NCI-H460 (cell line): ENCODE measurements around the gene HACD4. TPM values are rescaled to one million over a fixed set of nuclear protein-coding genes. Genes with fewer than 3 reads are reported as not detected.

Experiments
- DNase-seq: peaks from one replicate; pipeline ENCODE4 v3.0.0-alpha.2; 2016; ENCODE audit warnings: low read depth; ENCODE audit errors: extremely low read depth
- total RNA-seq: library from RNA; depleted of rRNA; stranded (reverse); fragments of >200 nt; shearing (Covaris generic); gene quantifications from 2 replicates; pipeline ENCODE4 v1.2.3, GENCODE V29; 2014

HACD4 gene
- total RNA-seq, 1 experiment from 2014 or later, result not detected

DNA sequence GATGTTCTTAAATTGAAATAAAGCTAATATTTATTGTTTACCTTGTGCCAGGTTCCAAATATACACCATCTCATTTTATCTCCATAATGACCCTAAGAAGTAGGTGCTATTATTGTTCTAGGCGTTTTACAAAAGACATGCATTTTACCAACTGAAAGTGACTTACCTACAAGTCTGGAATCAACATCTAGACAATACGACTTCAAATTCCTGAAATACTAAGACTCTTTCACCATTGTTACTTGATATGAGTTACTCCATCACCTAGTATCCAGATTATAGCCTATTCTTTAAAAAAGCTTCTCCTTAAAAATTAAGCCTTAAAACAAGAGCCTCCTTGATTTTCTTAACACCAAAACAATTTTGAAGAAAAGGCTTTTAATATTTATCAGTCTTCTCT lies 13.3 kb downstream of the HACD4 start:
- no peak for DNase-seq

- no peak for DNase-seq
These were observed 14.5 kb downstream of the HACD4 start for GRCh38 chr9:21016701-21017491.

GRCh38 chr9:21015995-21016394 lies 15.4 kb downstream of the HACD4 start:
- DNase-seq, result no peak

DNA sequence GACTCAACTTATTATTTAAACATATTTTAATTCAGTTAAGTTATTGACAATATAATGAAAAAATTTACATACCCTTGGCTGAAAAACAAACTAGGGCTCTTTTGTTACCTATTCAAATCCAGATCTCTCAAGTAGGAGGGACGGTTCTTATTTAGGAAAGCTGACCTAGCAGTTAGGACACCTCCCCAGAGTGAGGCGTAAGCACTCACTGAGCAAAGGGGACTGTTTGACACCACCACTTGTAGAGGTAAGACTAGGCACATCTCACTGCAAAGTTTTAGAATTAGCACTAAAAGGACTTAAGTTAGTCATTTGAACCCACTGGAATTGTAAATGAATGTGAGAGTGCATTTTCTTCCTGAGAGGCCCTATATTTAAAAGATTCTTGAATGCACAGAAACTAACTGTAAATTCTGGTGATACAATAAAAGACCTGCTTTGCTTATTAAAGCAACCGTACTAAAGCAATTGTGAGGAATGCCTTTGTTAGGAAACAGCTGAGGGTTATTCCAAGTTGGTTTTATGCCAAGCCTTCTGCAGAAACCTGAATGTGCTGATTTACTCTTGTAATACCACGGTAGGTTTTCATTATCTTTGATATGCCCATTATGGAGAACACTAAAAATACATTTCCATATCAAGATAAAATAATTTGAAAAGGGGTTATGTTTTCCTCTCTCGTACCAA lies 16.2 kb downstream of the HACD4 start:
- DNase-seq, result no peak

- no peak for DNase-seq
These were observed 29.4 kb downstream of the HACD4 start for GRCh38 chr9:21002040-21002439.

GRCh38 chr9:21001581-21001980 lies 29.9 kb downstream of the HACD4 start:
- no peak for DNase-seq

- no peak for DNase-seq
These were observed 33.9 kb downstream of the HACD4 start for GRCh38 chr9:20997503-20998076.

- no peak for DNase-seq
These were observed 34.6 kb downstream of the HACD4 start for GRCh38 chr9:20996809-20997208.

DNA sequence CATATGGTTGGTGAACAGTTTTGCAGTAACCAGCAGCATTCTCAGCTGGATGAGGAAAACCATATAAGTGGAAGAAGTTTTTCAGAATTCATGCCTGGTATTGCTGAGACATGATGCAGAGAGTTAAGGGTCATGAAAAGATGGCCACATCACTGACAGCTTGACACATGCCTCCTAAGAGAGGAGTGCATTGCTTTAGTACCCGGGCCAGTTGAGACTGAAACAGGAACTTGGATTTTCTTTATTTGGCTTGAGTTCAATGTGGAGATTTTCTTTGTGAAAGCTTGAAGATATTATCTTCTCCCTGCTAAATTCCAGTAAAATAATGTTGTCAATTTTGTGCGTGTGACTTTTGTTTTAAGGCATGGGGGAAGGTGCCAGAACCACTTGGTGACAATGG lies 35.8 kb downstream of the HACD4 start:
- no peak for DNase-seq

DNA sequence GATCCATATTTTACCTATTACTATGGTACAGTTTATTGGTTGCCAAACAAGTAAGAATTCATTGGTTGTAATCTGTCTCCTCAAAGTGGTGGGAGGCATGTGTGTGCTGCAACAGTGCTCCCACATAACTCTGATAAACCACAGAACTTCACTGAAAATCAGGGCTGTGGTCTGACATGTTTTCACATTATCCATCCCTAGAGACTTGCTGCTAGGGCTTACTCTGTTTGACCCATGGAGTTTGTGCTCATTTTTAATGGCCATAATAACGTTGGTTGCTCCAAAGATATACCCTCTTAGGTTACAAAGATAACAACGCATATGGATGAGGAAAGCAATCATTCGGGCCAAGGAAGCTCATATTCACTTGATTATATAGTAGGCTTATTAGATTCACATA lies 37.0 kb downstream of the HACD4 start:
- DNase-seq, result no peak

GRCh38 chr9:20990867-20991266 lies 40.6 kb downstream of the HACD4 start:
- no peak for DNase-seq

GRCh38 chr9:20989923-20990341 lies 41.5 kb downstream of the HACD4 start:
- DNase-seq, result no peak

GRCh38 chr9:20988671-20989315 lies 42.6 kb downstream of the HACD4 start:
- no peak for DNase-seq

DNA sequence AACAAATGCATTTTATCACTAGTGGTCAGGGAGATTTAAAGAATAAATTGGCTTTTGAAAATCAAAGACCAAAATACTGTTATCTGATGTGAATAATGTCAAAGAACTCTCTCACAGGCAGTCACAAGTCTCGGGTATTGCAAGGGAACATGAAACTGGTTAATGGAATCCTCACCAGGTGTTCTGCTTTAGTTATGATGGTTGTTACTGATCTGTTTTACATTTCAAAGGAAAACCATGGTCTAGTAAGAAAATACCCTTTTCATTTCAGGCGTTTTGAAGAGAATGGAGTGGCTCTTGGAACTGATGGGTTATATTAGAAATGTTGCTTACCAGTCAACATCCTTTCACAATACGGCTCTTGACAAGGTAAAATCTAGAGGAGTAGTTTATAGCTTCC lies 43.4 kb downstream of the HACD4 start:
- no peak for DNase-seq

GRCh38 chr9:20987521-20987920 lies 43.9 kb downstream of the HACD4 start:
- DNase-seq, result no peak

DNA sequence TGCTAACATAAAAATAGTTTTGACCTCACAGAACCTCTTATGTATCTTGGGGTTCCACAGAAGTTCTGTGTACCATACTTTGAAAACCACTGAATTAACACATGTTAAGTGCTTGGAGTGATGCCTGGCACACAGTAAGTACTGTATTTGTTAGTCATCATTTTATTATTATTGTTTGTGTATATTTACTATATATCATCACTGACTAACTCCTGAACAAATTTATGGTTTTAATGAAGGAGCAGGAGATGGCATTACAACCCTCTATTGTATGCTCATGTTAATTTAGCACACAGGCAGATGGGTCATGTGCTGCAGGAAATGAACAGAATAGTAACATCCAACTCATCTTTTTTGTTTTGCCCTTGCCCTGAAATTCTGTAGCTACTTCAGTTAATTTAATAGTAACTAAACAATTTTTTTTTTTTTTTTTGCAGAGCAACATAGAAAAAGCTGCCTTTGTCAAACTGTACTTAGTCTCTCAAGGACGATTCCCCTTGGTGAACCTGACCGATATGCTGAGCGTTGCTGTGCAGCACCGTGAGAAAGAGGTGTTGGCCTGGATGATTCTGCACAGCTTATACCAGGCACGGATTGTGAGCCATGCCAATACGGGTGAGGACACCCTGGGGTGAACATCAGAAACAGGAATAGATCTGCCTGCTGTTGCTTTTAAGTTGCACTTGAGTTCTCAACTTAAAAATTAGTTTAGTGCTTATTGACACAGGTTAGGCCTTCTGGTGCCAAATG lies 45.4 kb downstream of the HACD4 start:
- no peak for DNase-seq

DNA sequence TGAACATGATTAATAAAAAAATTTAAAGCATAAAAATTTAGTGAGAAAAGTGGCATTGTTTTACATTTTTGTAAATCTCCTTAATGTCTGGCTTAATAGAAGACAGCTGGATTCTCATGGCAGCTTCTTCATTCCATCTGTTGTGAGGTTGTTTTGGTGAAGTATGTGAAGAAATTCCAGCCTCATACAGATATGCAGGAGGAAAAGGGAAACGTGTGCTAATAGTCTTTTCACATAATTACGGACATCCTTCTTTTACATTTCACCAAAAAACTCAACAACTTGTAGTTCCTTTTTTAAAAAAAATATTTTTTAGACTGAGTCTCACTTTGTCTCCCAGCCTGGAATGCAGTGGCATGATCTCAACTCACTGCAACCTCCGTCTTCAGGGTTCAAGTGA lies 46.9 kb downstream of the HACD4 start:
- no peak for DNase-seq

- no peak for DNase-seq
These were observed 50.0 kb downstream of the HACD4 start for GRCh38 chr9:20981486-20981885.

- no peak for DNase-seq
These were observed 50.5 kb downstream of the HACD4 start for GRCh38 chr9:20980832-20981455.

DNA sequence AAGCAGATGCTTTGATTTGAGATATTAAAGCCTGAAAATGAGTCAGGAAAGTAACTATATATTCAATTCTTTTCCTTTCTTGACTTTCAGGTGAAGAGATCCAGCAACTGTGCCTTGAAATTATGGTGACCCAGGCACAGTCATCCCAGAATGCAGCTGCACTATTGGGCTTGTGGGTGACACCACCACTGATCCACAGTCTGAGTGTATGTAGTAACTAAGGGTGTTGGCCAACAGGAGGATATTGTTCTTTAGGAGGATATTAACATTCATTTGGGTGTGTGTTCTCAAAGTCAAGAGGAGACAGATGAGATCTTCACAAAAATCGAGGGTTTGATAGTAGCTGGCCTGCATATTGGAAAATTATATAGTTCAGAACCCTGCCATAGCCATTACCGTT lies 53.2 kb downstream of the HACD4 start:
- no peak for DNase-seq
